ENCODE measurements around the gene ARHGAP8. TPM values are rescaled to one million over a fixed set of nuclear protein-coding genes. Genes with fewer than 3 reads are reported as not detected.
A peak's percentile ranks its signal among the peaks of the same experiment; 100 is the strongest.
"Not testable (repeated sequence)": the region's sequence is repeated elsewhere in the genome, so short reads cannot be mapped to it uniquely, and the experiment has no call there.

ARHGAP8 gene
- total RNA-seq, 1 donor from 2014 or later, result 46.7 TPM

- DNase-seq (ENCODE audit: low spot score), result no peak
Measured at GRCh38 chr22:44739024-44739423, 13.4 kb upstream of the ARHGAP8 start.

- not testable (repeated sequence) for DNase-seq (ENCODE audit: low spot score)
Measured at GRCh38 chr22:44739666-44740065, 12.7 kb upstream of the ARHGAP8 start.

GRCh38 chr22:44740307-44740706 lies 12.1 kb upstream of the ARHGAP8 start:
- no peak for DNase-seq (ENCODE audit: low spot score)

GRCh38 chr22:44741929-44742328 lies 10.4 kb upstream of the ARHGAP8 start:
- no peak for DNase-seq (ENCODE audit: low spot score)

- no peak for DNase-seq (ENCODE audit: low spot score)
Measured at GRCh38 chr22:44743247-44743646, 9.1 kb upstream of the ARHGAP8 start.

- no peak for DNase-seq (ENCODE audit: low spot score)
Measured at GRCh38 chr22:44743804-44744211, 8.6 kb upstream of the ARHGAP8 start.

- no peak for DNase-seq (ENCODE audit: low spot score)
Measured at GRCh38 chr22:44745853-44746789, 6.3 kb upstream of the ARHGAP8 start.

GRCh38 chr22:44747784-44748127 lies 4.6 kb upstream of the ARHGAP8 start:
- DNase-seq (ENCODE audit: low spot score), result not testable (repeated sequence)

GRCh38 chr22:44748524-44748923 lies 3.9 kb upstream of the ARHGAP8 start:
- no peak for DNase-seq (ENCODE audit: low spot score)

- no peak for DNase-seq (ENCODE audit: low spot score)
Measured at GRCh38 chr22:44750481-44750880, 1.9 kb upstream of the ARHGAP8 start.

GRCh38 chr22:44753189-44754042 lies 1.0 kb downstream of the ARHGAP8 start:
- DNase-seq (ENCODE audit: low spot score), result peak; percentile 61

- no peak for DNase-seq (ENCODE audit: low spot score)
Measured at GRCh38 chr22:44754998-44755397, 2.6 kb downstream of the ARHGAP8 start.

- no peak for DNase-seq (ENCODE audit: low spot score)
Measured at GRCh38 chr22:44755417-44755816, 3.0 kb downstream of the ARHGAP8 start.

GRCh38 chr22:44755956-44756361 lies 3.6 kb downstream of the ARHGAP8 start:
- DNase-seq (ENCODE audit: low spot score), result peak; percentile 62

- DNase-seq (ENCODE audit: low spot score), result no peak
Measured at GRCh38 chr22:44758344-44758973, 6.1 kb downstream of the ARHGAP8 start.

- DNase-seq (ENCODE audit: low spot score), result no peak
Measured at GRCh38 chr22:44759001-44759400, 6.6 kb downstream of the ARHGAP8 start.

GRCh38 chr22:44759430-44760310 lies 7.3 kb downstream of the ARHGAP8 start:
- no peak for DNase-seq (ENCODE audit: low spot score)

GRCh38 chr22:44760476-44760875 lies 8.1 kb downstream of the ARHGAP8 start:
- no peak for DNase-seq (ENCODE audit: low spot score)

GRCh38 chr22:44761025-44761424 lies 8.7 kb downstream of the ARHGAP8 start:
- DNase-seq (ENCODE audit: low spot score), result no peak

GRCh38 chr22:44764373-44764772 lies 12.0 kb downstream of the ARHGAP8 start:
- no peak for DNase-seq (ENCODE audit: low spot score)

GRCh38 chr22:44764974-44765373 lies 12.6 kb downstream of the ARHGAP8 start:
- DNase-seq (ENCODE audit: low spot score), result no peak

Measured in mucosa of gallbladder (tissue), 1 donor.